ENCODE measurements around the gene ATP2B2.

- TF ChIP-seq CTCF (IDR thresholded peaks at IDR 0.05) (no peak), POLR2A (IDR thresholded peaks at IDR 0.05) (no peak)
Observed at GRCh38 chr3:10306156-10306555, 199.2 kb downstream of the ATP2B2 start.

Data from right lobe of liver (tissue), 4 donors.